Type B pancreatic cell (in vitro differentiated cells): ENCODE data around the gene SPINK6. TPM values are rescaled to one million over a fixed set of nuclear protein-coding genes. Genes with fewer than 3 reads are reported as not detected.

ENCODE experiments used
- DNase-seq: peaks from one replicate; pipeline ENCODE4 v3.0.0; 2021; ENCODE audit warnings: mixed read lengths; ENCODE audit not compliant: unreplicated experiment; ENCODE audit errors: extremely low spot score
- H3K27ac Mint-ChIP-seq: 2 replicates; pipeline ENCODE4 v1.8.0; 2021; ENCODE audit warnings: mild to moderate bottlenecking, mixed read lengths
- H3K27me3 Mint-ChIP-seq: 2 replicates; pipeline ENCODE4 v1.8.0; 2021; ENCODE audit warnings: mixed read lengths
- H3K36me3 Mint-ChIP-seq: 2 replicates; pipeline ENCODE4 v1.8.0; 2021; ENCODE audit warnings: mixed read lengths
- H3K4me1 Mint-ChIP-seq: one replicate; pipeline ENCODE4 v1.8.0; 2021; ENCODE audit warnings: mixed read lengths; ENCODE audit not compliant: unreplicated experiment
- H3K4me3 Mint-ChIP-seq: 2 replicates; pipeline ENCODE4 v1.8.0; 2021; ENCODE audit warnings: mild to moderate bottlenecking, mixed read lengths
- H3K9me3 Mint-ChIP-seq: 2 replicates; pipeline ENCODE4 v1.8.0; 2021; ENCODE audit warnings: mixed read lengths
- long read RNA-seq: library from polyadenylated mRNA; unstranded; transcript quantifications from one replicate; pipeline ENCODE4 v2.0.0, GENCODE V29; 2020
- total RNA-seq: library from RNA; stranded (reverse); gene quantifications from 2 replicates; pipeline ENCODE4 v1.2.1, GENCODE V29; 2021; ENCODE audit warnings: low replicate concordance
- TF ChIP-seq, protein P1 (sequence below): fragments of 200-600 bp; sonication (generic); conservative IDR thresholded peaks from 2 replicates; pipeline ENCODE4 v1.5.0; 2021; ENCODE audit warnings: antibody characterized with exemption, mild to moderate bottlenecking

The SPINK6 gene, protein sequence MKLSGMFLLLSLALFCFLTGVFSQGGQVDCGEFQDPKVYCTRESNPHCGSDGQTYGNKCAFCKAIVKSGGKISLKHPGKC
- total RNA-seq, result not detected in 2 replicates
- long read RNA-seq, result 0 reads

DNA sequence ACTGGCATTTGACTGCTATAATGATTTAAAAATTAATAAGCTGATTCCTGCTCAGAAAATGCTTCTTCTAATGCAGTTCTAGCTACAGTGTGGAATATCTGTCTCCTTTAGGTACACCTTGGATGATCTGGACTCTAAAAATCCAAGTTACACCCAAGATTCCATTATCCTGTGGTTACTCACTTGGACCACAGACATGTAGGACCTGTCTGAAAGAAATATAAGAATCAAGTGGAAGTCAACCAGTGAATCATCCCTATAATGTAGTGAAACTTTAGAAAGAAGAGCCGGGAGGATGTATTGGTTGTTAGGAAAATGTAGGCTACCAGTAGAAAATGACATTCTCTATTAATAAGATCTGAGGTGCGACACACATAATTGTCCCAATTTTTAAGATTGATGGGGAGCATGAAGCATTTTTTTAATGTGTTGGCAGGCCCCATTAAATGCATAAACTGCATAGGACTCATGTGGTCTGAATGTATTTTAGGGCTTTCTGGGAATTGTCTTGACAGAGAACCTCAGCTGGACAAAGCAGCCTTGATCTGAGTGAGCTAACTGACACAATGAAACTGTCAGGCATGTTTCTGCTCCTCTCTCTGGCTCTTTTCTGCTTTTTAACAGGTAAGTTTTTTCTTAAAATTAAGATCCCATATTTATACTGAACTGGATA lies at the start of gene SPINK6:
TSS of gene SPINK6 (plus strand) at position 512 of the 673 bp plus-strand sequence. CDS start at position 567, 55 bp downstream.
- H3K4me1 Mint-ChIP-seq, result no peaks in the 10 kb centered on the region
- no peak for DNase-seq
- TF ChIP-seq, protein P1, sequence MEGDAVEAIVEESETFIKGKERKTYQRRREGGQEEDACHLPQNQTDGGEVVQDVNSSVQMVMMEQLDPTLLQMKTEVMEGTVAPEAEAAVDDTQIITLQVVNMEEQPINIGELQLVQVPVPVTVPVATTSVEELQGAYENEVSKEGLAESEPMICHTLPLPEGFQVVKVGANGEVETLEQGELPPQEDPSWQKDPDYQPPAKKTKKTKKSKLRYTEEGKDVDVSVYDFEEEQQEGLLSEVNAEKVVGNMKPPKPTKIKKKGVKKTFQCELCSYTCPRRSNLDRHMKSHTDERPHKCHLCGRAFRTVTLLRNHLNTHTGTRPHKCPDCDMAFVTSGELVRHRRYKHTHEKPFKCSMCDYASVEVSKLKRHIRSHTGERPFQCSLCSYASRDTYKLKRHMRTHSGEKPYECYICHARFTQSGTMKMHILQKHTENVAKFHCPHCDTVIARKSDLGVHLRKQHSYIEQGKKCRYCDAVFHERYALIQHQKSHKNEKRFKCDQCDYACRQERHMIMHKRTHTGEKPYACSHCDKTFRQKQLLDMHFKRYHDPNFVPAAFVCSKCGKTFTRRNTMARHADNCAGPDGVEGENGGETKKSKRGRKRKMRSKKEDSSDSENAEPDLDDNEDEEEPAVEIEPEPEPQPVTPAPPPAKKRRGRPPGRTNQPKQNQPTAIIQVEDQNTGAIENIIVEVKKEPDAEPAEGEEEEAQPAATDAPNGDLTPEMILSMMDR, result no peak
- H3K4me3 Mint-ChIP-seq, result no peak within 1 kb of the TSS
- no peaks in the 10 kb centered on the region for H3K27me3 Mint-ChIP-seq
- H3K9me3 Mint-ChIP-seq, result no peaks in the 10 kb centered on the region
- no peak within 1 kb of the TSS for H3K27ac Mint-ChIP-seq
- H3K36me3 Mint-ChIP-seq, result no peaks in the 10 kb centered on the region

DNA sequence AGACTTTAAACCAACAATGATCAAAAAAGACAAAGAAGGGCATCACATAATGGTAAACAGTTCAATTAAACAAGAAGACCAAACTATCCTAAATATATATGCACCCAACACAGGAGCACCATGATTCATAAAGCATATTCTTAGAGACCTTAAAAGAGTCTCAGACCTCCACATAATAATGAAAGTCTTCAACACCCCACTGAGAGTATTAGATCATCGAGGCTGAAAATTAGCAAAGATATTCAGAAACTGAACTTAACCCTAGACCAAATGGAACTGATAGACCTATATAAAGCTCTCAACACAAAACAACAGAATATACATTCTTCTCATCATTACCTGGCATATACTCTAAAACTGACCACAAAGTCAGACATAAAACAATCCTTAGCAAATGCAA lies 46.2 kb upstream of the SPINK6 start:
- no peak overlapping the region for H3K27ac Mint-ChIP-seq
- no peaks in the 10 kb centered on the region for H3K27me3 Mint-ChIP-seq
- no peak overlapping the region for H3K4me3 Mint-ChIP-seq
- H3K4me1 Mint-ChIP-seq, result no peaks in the 10 kb centered on the region
- H3K36me3 Mint-ChIP-seq, result no peaks in the 10 kb centered on the region
- TF ChIP-seq, protein P1, result no peak
- no peaks in the 10 kb centered on the region for H3K9me3 Mint-ChIP-seq
- DNase-seq, result no peak

DNA sequence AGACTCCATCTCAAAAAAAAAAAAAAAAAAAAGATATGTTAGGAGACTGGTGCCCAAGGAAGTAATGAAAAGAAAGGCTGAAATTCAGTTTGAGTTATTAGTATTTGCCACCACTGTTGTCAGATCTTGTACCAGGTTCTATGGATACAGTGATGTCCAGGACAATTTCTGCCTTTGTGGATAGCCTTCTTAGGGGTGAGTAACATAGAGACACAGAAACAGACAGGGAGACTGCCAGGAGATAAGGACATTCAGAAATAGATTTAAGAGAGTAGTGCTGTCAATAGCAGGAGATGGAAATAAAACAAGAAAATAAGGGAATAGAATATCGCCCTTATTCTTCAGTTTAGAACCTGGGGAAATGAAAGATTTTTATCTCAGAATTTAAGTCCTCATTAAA lies 40.8 kb upstream of the SPINK6 start:
- Mint-ChIP-seq H3K4me1 (no peaks in the 10 kb centered on the region), H3K36me3 (no peaks in the 10 kb centered on the region), H3K4me3 (no peak overlapping the region), H3K27ac (no peak overlapping the region), H3K9me3 (no peaks in the 10 kb centered on the region), H3K27me3 (no peaks in the 10 kb centered on the region)
- TF ChIP-seq, protein P1, result no peak
- no peak for DNase-seq

- no peaks in the 10 kb centered on the region for H3K9me3 Mint-ChIP-seq
- TF ChIP-seq, protein P1, result no peak
- no peaks in the 10 kb centered on the region for H3K4me1 Mint-ChIP-seq
- no peak overlapping the region for H3K4me3 Mint-ChIP-seq
- no peaks in the 10 kb centered on the region for H3K36me3 Mint-ChIP-seq
- no peak overlapping the region for H3K27ac Mint-ChIP-seq
- DNase-seq, result no peak
- no peaks in the 10 kb centered on the region for H3K27me3 Mint-ChIP-seq
Observed at GRCh38 chr5:148163345-148163744, 39.5 kb upstream of the SPINK6 start.

DNA sequence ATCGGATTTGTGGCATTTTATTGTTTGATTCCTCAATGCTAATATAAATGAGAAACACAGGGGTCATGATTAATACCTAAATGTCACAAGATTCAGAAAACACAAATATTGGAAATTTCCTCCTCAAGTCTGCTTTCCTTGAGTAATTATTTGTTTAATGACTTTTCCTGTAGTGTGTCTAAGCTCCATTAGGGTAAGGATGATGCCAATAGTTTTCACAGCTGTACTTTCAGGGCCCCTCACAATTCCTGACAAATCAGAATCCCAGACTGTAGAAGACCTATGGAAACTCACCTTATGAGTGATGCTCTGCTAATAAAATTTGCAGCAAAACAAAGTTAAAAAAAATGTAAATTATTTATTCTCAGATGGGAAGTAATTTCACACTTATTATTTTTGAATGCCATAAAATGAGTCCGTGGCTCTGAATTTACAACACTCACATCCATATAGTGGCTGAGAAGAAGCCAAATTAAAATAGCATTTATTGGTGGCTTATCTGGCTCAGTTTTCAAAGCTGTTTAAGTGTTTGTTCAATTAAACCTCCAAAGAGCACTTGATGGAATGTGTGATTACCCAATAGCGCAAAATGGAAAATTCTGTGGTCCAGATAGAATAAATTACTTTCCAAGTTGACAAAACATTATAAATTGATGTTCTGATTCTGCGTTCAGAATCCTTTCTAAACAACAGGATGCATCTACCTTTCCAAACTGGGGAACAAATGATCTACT lies 36.1 kb upstream of the SPINK6 start:
- H3K9me3 Mint-ChIP-seq, result no peaks in the 10 kb centered on the region
- H3K27me3 Mint-ChIP-seq, result no peaks in the 10 kb centered on the region
- no peaks in the 10 kb centered on the region for H3K4me1 Mint-ChIP-seq
- TF ChIP-seq, protein P1, result no peak
- no peak for DNase-seq
- H3K27ac Mint-ChIP-seq, result no peak overlapping the region
- no peak overlapping the region for H3K4me3 Mint-ChIP-seq
- H3K36me3 Mint-ChIP-seq, result no peaks in the 10 kb centered on the region
